ENCODE results near the gene UBE2G2.

Gene UBE2G2

GRCh38 chr21:44724196-44724595 is 77.4 kb downstream of the UBE2G2 start:
- Histone ChIP-seq H3K18ac (ENCODE audit: low read length) (no peak overlapping the region), H2AK5ac (ENCODE audit: low read length) (no peak overlapping the region), H2BK15ac (replicated peaks; ENCODE audit: low read depth) (no peak overlapping the region), H4K8ac (ENCODE audit: low read depth, low read length) (no peak overlapping the region), H3K9ac (ENCODE audit: low read length) (no peak overlapping the region), H3K23ac (ENCODE audit: low read length) (no peak overlapping the region), H2BK5ac (ENCODE audit: low read length) (no peak overlapping the region), H3K56ac (ENCODE audit: low read length) (no peak overlapping the region), H3K4me3 (ENCODE audit: low read length) (no peak overlapping the region), H3K79me2 (ENCODE audit: control insufficient read depth, insufficient read depth, low read length) (no peaks in the 10 kb centered on the region), H3K27me3 (ENCODE audit: insufficient read depth, low read length, poor library complexity) (no peaks in the 10 kb centered on the region), H3K4ac (ENCODE audit: low read depth, low read length) (no peak overlapping the region), H3K4me2 (ENCODE audit: low read length) (no peak overlapping the region), H3K36me3 (ENCODE audit: control insufficient read depth, insufficient read depth, low read length) (no peaks in the 10 kb centered on the region), H4K5ac (ENCODE audit: low read length) (no peak overlapping the region), H3K27ac (ENCODE audit: low read depth, low read length) (no peak overlapping the region), H2BK120ac (ENCODE audit: low read depth, low read length) (no peak overlapping the region), H3K79me1 (ENCODE audit: low read length) (no peaks in the 10 kb centered on the region), H3K4me1 (ENCODE audit: control insufficient read depth, low read depth, low read length) (no peaks in the 10 kb centered on the region)
- WGBS (ENCODE audit: extremely low coverage, insufficient coverage, low lambda C conversion rate), result no CpG with 5 or more reads among the region's 7 CpGs
- DNase-seq, result no peak

- H3K27me3 ChIP-seq (ENCODE audit: insufficient read depth, low read length, poor library complexity), result no peaks in the 10 kb centered on the region
- H3K9ac ChIP-seq (ENCODE audit: low read length), result peak overlapping the region; percentile 44
- H3K4me1 ChIP-seq (ENCODE audit: control insufficient read depth, low read depth, low read length), result no peaks in the 10 kb centered on the region
- peak overlapping the region; percentile 23 for H3K18ac ChIP-seq (ENCODE audit: low read length)
- DNase-seq, result peak; percentile 64
- H3K27ac ChIP-seq (ENCODE audit: low read depth, low read length), result no peak overlapping the region
- H3K4me3 ChIP-seq (ENCODE audit: low read length), result no peak overlapping the region
- H3K4ac ChIP-seq (ENCODE audit: low read depth, low read length), result no peak overlapping the region
- no peak overlapping the region for H3K23ac ChIP-seq (ENCODE audit: low read length)
- H2BK5ac ChIP-seq (ENCODE audit: low read length), result no peak overlapping the region
- H4K5ac ChIP-seq (ENCODE audit: low read length), result no peak overlapping the region
- no peak overlapping the region for H2BK120ac ChIP-seq (ENCODE audit: low read depth, low read length)
- H2BK15ac ChIP-seq (replicated peaks; ENCODE audit: low read depth), result no peak overlapping the region
- peak overlapping the region; percentile 46 for H3K4me2 ChIP-seq (ENCODE audit: low read length)
- H3K79me1 ChIP-seq (ENCODE audit: low read length), result no peaks in the 10 kb centered on the region
- H2AK5ac ChIP-seq (ENCODE audit: low read length), result no peak overlapping the region
- no peaks in the 10 kb centered on the region for H3K79me2 ChIP-seq (ENCODE audit: control insufficient read depth, insufficient read depth, low read length)
- WGBS (ENCODE audit: extremely low coverage, insufficient coverage, low lambda C conversion rate), result no CpG with 5 or more reads among the region's 61 CpGs
- no peaks in the 10 kb centered on the region for H3K36me3 ChIP-seq (ENCODE audit: control insufficient read depth, insufficient read depth, low read length)
- H4K8ac ChIP-seq (ENCODE audit: low read depth, low read length), result no peak overlapping the region
- H3K56ac ChIP-seq (ENCODE audit: low read length), result peak overlapping the region; percentile 56
These were observed 78.2 kb downstream of the UBE2G2 start for GRCh38 chr21:44723177-44724131.

GRCh38 chr21:44722731-44723130 is 78.9 kb downstream of the UBE2G2 start:
- Histone ChIP-seq H3K79me2 (ENCODE audit: control insufficient read depth, insufficient read depth, low read length) (no peaks in the 10 kb centered on the region), H2AK5ac (ENCODE audit: low read length) (no peak overlapping the region), H3K4me2 (ENCODE audit: low read length) (no peak overlapping the region), H3K9ac (ENCODE audit: low read length) (peak overlapping the region; percentile 44), H3K27ac (ENCODE audit: low read depth, low read length) (no peak overlapping the region), H3K4ac (ENCODE audit: low read depth, low read length) (no peak overlapping the region), H4K5ac (ENCODE audit: low read length) (no peak overlapping the region), H2BK15ac (replicated peaks; ENCODE audit: low read depth) (no peak overlapping the region), H3K27me3 (ENCODE audit: insufficient read depth, low read length, poor library complexity) (no peaks in the 10 kb centered on the region), H4K8ac (ENCODE audit: low read depth, low read length) (no peak overlapping the region), H2BK5ac (ENCODE audit: low read length) (no peak overlapping the region), H3K56ac (ENCODE audit: low read length) (peak overlapping the region; percentile 56), H2BK120ac (ENCODE audit: low read depth, low read length) (no peak overlapping the region), H3K4me1 (ENCODE audit: control insufficient read depth, low read depth, low read length) (no peaks in the 10 kb centered on the region), H3K79me1 (ENCODE audit: low read length) (no peaks in the 10 kb centered on the region), H3K23ac (ENCODE audit: low read length) (no peak overlapping the region), H3K36me3 (ENCODE audit: control insufficient read depth, insufficient read depth, low read length) (no peaks in the 10 kb centered on the region), H3K18ac (ENCODE audit: low read length) (no peak overlapping the region), H3K4me3 (ENCODE audit: low read length) (no peak overlapping the region)
- no CpG with 5 or more reads among the region's 5 CpGs for WGBS (ENCODE audit: extremely low coverage, insufficient coverage, low lambda C conversion rate)
- no peak for DNase-seq

GRCh38 chr21:44720170-44720569 is 81.5 kb downstream of the UBE2G2 start:
- H4K5ac ChIP-seq (ENCODE audit: low read length), result no peak overlapping the region
- no peaks in the 10 kb centered on the region for H3K27me3 ChIP-seq (ENCODE audit: insufficient read depth, low read length, poor library complexity)
- H3K9ac ChIP-seq (ENCODE audit: low read length), result no peak overlapping the region
- H3K56ac ChIP-seq (ENCODE audit: low read length), result no peak overlapping the region
- H3K79me1 ChIP-seq (ENCODE audit: low read length), result no peaks in the 10 kb centered on the region
- H3K4me1 ChIP-seq (ENCODE audit: control insufficient read depth, low read depth, low read length), result no peaks in the 10 kb centered on the region
- no CpG with 5 or more reads among the region's 2 CpGs for WGBS (ENCODE audit: extremely low coverage, insufficient coverage, low lambda C conversion rate)
- H3K23ac ChIP-seq (ENCODE audit: low read length), result no peak overlapping the region
- no peak overlapping the region for H2AK5ac ChIP-seq (ENCODE audit: low read length)
- H3K4me2 ChIP-seq (ENCODE audit: low read length), result no peak overlapping the region
- H3K4ac ChIP-seq (ENCODE audit: low read depth, low read length), result no peak overlapping the region
- no peaks in the 10 kb centered on the region for H3K36me3 ChIP-seq (ENCODE audit: control insufficient read depth, insufficient read depth, low read length)
- no peak overlapping the region for H3K4me3 ChIP-seq (ENCODE audit: low read length)
- no peak overlapping the region for H4K8ac ChIP-seq (ENCODE audit: low read depth, low read length)
- no peak overlapping the region for H2BK5ac ChIP-seq (ENCODE audit: low read length)
- no peak overlapping the region for H2BK120ac ChIP-seq (ENCODE audit: low read depth, low read length)
- no peak overlapping the region for H3K27ac ChIP-seq (ENCODE audit: low read depth, low read length)
- DNase-seq, result no peak
- no peak overlapping the region for H2BK15ac ChIP-seq (replicated peaks; ENCODE audit: low read depth)
- H3K18ac ChIP-seq (ENCODE audit: low read length), result no peak overlapping the region
- no peaks in the 10 kb centered on the region for H3K79me2 ChIP-seq (ENCODE audit: control insufficient read depth, insufficient read depth, low read length)
